ENCODE results near the gene TMC1.

The TMC1 gene

DNA sequence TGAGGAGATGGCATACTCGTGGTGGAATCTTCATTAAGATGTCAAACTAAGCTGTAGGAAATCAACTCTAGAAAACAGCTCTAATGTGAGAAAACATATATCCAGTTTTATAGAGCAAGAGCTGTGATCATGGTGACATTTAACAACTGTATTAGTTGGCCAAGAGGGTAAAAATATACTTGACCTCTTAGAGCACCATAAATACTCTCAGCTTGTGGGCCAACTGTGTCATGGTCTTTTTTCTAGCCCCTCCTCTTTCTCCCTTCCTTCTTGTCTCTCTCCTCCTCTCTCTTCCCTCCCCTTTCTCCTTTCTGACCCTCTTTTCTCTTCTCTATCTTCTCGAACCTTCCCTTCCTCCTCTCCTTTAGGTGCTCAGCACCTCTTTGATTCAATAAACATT lies 54.7 kb downstream of the TMC1 start:
- no peak for DNase-seq

DNA sequence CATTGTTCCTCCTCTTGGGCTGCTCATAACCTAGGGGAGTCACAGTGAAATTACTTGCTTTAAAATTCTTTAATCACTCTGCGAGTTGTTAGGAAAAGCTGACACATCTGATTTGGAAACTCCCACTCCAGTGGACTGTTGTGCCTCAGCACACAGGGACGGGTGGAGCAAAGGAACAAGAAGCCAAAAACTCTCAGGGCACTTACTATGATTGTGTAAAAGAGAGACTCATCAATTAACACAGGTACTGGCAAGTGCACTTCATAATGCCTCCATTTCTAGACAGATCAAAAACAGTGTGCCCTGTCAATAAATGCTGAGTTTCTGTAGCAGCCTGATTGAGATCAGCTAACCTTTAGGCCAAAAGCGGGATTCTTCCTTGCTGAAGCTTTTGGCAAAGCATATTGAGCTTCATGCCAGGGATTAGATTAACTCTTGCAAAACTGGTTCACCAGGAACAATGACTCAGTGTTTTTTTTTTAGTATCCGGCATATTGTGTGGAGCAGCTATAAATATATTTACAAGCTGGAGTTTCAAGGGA lies 55.9 kb downstream of the TMC1 start:
- DNase-seq: no peak

- DNase-seq: no peak
Measured at GRCh38 chr9:72579190-72579589, 57.8 kb downstream of the TMC1 start.

DNA sequence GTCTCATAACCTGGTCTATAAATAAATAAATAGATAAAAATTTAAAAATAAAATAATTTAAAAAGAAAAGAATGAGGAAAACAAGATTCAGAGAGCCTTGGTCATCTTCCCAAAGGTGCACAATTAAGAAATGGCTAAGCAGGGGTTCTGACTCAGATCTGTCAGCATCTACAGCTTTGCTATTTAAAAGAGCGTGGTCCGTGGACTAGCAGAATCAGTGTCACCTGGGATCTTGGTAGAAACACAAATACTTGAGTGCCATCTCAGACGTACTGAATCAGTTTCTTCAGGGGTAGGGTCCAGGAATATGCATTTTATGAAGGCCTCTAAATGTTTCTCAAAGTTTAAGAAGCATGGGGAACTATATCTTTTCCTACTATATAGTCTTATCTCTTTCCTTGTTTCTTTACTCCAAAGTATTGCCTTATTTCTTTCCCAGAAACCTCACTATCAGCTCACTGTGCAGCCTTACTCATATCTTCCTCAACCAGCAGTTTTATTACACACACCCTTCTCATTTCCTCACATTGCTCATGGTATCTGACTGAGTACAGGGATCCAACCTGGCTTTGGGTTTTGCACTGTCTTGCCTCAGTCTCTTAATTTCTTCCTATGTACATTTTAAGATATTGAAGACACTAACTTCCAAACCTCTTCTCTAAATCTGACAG lies 58.6 kb downstream of the TMC1 start:
- peak; percentile 66 for DNase-seq

GRCh38 chr9:72581694-72582093 lies 60.3 kb downstream of the TMC1 start:
- no peak for DNase-seq

DNA sequence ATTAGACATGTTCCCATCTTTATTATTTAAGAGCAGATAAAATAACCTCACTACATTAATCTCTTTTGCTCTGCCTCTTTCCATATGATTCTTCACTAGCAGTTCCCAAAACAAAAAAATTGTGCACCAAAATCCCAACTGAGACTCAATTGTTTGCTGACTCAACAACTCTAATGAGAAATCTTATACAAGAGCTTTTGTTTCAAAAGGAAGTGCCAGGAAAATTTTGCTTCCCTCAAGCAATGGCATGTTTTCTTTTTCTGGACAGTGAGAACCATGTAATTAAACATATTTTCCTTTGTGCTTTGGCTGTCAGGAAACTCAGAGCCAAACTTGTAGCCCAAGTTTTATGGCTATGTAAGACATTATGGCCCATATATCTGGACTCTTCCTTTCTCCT lies 62.0 kb downstream of the TMC1 start:
- no peak for DNase-seq

DNA sequence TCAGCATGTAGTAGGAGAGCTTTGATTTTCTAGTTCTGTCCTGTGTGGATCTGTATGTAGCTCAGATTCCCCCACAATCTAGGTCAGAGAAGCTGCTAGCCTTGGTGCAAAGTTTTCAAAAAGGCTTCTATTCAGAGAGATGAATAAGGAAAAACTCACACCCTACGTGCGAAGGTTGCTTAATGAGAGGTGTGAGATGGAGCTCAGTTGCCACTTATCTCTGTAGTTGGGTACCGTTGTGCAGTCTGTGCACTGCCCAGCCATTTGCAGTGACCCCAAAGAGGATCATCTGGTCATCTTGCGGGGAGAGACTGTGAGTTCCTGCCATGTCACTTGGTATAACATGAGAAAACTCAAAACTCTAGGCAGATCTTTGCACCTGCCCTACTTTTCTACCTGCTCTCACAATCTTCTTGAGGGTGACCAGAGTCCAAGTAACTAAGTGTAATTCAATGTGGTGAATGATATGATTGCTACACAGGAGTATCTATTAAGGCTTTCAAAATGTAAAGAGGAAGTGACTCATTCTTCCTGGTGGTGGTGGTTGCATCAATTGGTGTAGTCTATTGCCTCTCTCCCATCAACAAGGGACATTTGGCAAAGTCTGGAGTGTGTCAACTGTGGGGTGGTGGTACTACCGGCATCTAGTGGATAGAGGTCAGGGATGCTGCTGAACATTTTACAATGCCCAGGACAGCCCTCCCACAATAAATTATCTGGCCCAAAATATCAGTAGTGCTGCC lies 65.2 kb downstream of the TMC1 start:
- DNase-seq: peak; percentile 83

- DNase-seq: no peak
Measured at GRCh38 chr9:72588336-72588735, 66.9 kb downstream of the TMC1 start.

- peak; percentile 9 for DNase-seq
Measured at GRCh38 chr9:72589667-72590521, 68.5 kb downstream of the TMC1 start.

- DNase-seq: no peak
Measured at GRCh38 chr9:72590824-72591223, 69.4 kb downstream of the TMC1 start.

DNA sequence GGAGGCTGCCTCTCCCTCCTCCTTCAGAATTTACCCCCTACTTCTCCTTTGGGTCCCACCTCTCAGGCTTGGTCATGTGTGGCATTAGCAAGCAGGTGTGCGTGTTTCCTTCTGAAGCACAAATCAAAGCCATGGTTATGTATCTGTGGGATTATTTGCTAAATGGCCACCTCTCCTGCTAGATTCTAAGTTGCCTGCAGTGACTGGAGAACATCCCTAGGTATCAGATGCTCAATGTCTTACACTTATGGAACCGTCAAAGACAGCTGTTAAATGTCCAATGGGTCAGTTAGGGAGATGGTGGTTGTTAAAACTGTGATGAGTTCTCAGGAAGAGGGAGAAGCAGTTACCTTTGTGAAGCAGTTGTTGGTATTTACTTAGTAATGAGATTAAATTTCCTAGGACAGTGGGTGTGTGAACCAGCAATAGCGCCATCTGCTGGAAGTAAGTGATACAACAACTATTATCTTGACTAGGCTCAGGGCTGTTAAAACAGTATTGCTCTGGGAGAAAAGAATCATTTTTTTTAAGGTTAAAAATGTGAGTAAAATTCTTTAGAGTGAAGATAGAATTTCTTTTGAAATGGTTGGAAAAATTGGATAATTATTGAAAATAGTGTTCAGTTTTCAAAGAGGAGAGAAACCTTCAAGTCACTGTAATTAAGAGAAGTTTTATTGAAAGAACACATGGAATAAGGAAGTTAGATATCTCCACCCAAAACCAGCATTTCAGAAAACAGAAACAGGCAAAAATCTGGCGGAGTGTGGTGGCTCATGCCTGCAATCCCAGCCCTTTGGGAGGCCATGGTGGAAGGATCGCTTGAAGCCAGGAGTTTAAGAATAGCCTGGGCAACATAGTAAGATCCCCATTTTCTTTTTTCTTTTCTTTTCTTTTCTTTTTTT lies 71.3 kb downstream of the TMC1 start:
- peak; percentile 77 for DNase-seq

DNA sequence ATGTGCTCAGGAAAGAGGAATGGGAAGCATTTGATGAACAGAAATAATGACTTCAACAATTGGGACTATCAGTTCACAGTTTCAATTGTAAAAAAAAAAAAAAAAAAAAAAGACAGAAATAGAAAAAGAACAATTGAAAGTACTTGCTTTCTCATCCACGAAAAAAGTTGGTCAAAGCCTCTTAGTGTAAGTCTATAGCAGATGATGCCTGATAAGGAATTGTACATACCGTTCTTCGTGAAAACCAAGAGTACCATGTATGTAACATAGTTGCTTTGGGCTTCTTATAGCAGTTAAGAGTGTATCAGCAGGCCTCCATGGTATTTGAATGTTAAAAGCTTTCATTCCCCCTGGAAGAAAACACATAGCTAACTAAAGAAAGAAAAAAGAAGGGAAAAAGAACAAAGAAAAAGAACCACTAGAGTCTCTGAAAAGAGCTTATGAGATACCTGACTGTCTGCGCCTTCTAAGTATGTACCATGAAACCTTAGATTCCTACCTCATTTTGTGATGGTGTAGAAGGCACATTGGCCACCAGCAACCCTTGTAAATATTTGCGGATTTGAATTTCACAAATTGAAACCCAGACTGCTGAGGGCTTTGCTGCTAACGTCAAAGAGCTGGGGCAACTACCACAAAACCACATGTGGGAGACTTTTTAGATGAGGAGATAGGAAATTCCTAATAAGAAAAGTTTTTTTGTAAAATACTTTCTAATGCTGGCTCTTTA lies 75.2 kb downstream of the TMC1 start:
- DNase-seq: peak; percentile 51

DNA sequence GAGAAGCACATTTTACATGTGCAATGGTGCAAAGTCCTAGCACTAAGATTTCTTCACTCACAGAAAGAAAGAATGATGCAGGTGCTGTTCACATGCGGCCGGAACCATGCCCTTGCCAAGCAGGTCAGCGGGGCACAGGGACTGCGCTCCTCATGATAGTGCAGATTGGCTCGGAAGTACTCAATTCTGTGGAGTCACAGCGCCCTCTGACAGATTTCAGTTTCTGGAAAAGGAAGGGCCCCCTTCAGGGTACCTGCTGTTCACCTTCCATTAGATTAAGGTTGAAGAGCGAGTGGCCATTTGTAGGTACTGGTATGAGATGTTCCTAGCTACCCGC lies 75.7 kb downstream of the TMC1 start:
- DNase-seq: no peak

DNA sequence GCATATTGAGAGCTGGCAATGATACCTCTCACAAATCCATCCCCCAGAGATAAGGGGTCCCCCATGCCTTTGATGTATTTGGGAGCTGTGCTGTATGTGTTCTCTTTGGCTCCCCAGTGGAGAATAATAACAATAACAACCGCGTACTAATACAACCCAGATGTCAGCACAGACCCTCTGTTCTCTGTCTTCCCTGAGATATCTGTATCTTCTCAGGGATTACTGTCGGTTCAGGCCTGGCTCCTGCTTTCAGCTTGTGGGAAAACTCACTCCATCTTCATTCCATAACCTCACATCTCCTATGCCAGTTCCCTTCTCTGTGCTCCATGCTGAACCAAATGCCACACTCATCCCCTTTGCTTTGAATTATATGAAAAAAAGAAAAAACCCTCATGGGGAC lies 76.2 kb downstream of the TMC1 start:
- DNase-seq: no peak

GRCh38 chr9:72598639-72599038 lies 77.2 kb downstream of the TMC1 start:
- DNase-seq: no peak

DNA sequence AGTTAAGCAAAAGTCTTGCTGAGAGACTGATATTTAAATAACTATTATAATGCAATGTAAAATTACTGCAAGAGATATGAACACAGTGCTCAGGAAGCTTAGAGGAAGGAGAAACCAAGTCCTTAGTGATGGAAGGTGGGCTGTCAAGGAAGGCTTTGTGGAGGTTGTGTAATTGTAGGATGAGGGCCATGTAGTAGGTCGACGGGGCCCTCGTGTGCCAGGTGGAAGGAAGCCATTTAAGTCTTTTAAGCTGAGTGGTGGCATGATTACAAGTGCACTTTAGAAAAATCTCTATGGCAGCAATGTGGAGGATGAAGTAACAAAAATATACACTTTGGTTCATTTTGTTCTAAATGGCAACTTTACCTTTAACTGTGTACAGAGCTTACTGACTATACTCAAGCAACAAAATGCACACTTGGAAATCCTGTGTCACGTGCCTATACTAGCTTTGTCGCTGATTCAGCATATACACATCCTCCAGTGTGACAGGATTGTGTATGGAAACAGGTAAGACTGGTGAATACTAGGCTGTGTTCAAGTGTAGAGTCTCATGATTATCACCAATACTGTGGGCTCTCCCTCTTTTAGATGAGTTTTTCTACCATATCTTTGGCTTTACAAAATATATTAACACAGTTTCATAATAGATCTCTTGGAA lies 78.6 kb downstream of the TMC1 start:
- no peak for DNase-seq

DNA sequence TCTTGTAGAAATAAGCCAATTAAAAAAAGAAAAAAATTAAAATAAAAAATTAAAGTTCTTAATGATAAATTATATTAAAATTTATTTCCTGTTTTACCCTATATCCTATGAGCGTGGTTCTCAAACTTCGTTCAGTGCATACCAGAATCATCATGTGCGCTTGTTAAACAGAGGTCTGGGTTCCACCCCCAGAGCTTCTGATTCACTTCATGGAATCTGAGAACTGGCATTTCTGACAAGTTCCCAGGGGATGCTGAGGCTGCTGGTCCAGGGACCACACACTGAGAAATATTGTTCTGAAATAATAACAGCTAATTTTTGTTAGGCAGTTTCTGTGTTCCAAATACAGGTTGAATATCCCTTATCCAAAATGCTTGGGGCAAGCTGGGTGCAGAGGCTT lies 79.3 kb downstream of the TMC1 start:
- DNase-seq: no peak

GRCh38 chr9:72601615-72602014 lies 80.2 kb downstream of the TMC1 start:
- DNase-seq: no peak

DNA sequence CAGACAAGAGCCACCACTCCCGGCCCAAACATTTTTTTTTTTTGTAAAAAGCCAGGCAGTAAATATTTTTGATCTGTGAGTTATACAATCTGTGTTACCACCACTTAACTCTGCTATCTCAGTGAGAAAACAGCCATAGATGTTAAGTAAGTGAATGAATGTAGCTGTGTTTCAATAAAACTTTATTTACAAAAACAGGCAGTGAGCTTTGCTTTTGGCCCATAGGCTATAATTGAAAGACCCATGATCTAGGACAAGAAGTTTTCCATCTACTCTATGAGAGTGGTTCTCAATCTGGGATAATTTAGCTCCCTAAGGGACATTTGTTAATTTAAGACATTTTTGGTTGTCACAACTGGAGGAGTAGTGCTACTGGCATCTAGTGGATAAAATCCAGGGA lies 91.0 kb downstream of the TMC1 start:
- no peak for DNase-seq

DNA sequence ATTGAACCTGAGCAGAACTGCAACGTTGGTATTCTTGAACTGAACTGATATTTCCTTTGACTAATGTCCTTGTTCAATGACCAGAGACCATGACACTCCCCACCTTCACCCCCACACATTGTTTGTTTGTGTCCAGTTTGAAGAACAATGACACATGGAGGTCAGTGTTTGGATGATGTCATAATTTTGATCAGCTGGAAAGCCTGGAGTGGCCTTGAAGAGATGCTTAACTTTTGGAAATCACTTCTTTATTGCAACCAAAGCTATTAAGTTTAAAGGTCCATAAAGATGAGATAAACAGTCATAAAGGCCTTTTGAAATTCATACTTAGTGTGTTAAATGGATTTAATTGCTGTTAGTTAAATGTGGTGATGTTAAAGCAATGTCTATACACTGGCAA lies 92.7 kb downstream of the TMC1 start:
- DNase-seq: no peak

DNA sequence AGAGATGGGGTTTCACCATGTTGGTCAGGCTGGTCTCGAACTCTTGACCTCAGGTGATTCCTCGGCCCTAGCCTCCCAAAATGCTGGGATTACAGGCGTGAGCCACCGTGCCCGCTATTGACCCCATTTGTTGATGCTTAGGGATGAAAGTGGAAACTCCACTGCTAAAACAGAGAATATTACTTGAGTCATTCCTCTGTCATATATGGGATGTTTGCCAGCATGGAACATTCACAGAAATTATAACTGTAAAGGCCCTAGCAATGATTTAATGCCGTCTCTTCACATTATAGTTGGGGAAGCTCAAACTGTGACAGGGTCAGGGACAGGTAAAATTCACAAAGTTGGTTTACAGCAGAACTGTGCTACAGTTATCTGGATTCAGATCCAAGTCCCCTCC lies 94.5 kb downstream of the TMC1 start:
- DNase-seq: no peak
